ENCODE measurements around the gene NSG1. TPM values are rescaled to one million over a fixed set of nuclear protein-coding genes. Genes with fewer than 3 reads are reported as not detected.

The NSG1 gene
- total and polyA plus RNA-seq, 8 donors: 1.2 to 13.6 (median 4.1) TPM; not detected in 1

- no peak for DNase-seq
- TF ChIP-seq EP300 (IDR thresholded peaks at IDR 0.05) (no peak), POLR2A (IDR thresholded peaks at IDR 0.05) (no peak), POLR2AphosphoS5 (IDR thresholded peaks at IDR 0.05) (no peak), CTCF (IDR thresholded peaks at IDR 0.05) (no peak)
- H3K9me3 ChIP-seq: no peaks in the 10 kb centered on the region
- no peaks in the 10 kb centered on the region for H3K27me3 ChIP-seq
- peaks cover 0 to 9% (median 3%) of the 10 kb centered on the region in 4 donors for H3K4me1 ChIP-seq
- intact Hi-C loops (cut with DNase I; ENCODE audit: low total_unique reads): no loop called here
- no peak overlapping the region for H3K27ac ChIP-seq
- WGBS, 5 donors: 91 to 97% (median 95%) methylated on average over 8 of the region's 8 CpGs
- peaks cover 40 to 79% (median 77%) of the 10 kb centered on the region in 4 donors for H3K36me3 ChIP-seq
- no peak overlapping the region for H3K4me3 ChIP-seq
These were observed 70.1 kb downstream of the NSG1 start for GRCh38 chr4:4456816-4457578.

GRCh38 chr4:4457803-4458553 is 71.1 kb downstream of the NSG1 start:
- H3K36me3 ChIP-seq: peaks cover 32 to 70% (median 67%) of the 10 kb centered on the region in 4 donors
- intact Hi-C loops (cut with DNase I; ENCODE audit: low total_unique reads): no loop called here
- no peak overlapping the region for H3K4me3 ChIP-seq

GRCh38 chr4:4459181-4459580 is 72.3 kb downstream of the NSG1 start:
- H3K36me3 ChIP-seq: peaks cover 21 to 59% (median 58%) of the 10 kb centered on the region in 4 donors
- H3K4me1 ChIP-seq: peaks cover 0 to 13% (median 3%) of the 10 kb centered on the region in 4 donors
- no peak overlapping the region for H3K27ac ChIP-seq
- no peak overlapping the region for H3K4me3 ChIP-seq
- H3K27me3 ChIP-seq: no peaks in the 10 kb centered on the region
- H3K9me3 ChIP-seq: no peaks in the 10 kb centered on the region
- TF ChIP-seq POLR2A (IDR thresholded peaks at IDR 0.05) (no peak), CTCF (IDR thresholded peaks at IDR 0.05) (no peak), EP300 (IDR thresholded peaks at IDR 0.05) (no peak), POLR2AphosphoS5 (IDR thresholded peaks at IDR 0.05) (no peak)
- intact Hi-C loops (cut with DNase I; ENCODE audit: low total_unique reads): no loop called here
- WGBS, 5 donors: 94 to 98% (median 95%) methylated on average over 5 of the region's 5 CpGs
- no peak for DNase-seq

More at GRCh38 chr4:4457803-4458553, 71.1 kb downstream of the NSG1 start:
- Histone ChIP-seq H3K27me3 (no peaks in the 10 kb centered on the region), H3K9me3 (no peaks in the 10 kb centered on the region), H3K27ac (no peak overlapping the region), H3K4me1 (peaks cover 0 to 13% (median 3%) of the 10 kb centered on the region in 4 donors)
- TF ChIP-seq POLR2A (IDR thresholded peaks at IDR 0.05) (no peak), CTCF (IDR thresholded peaks at IDR 0.05) (no peak), POLR2AphosphoS5 (IDR thresholded peaks at IDR 0.05) (no peak), EP300 (IDR thresholded peaks at IDR 0.05) (no peak)
- no peak for DNase-seq
- WGBS, 5 donors: 65 to 89% (median 73%) methylated on average over 5 of the region's 5 CpGs

DNA sequence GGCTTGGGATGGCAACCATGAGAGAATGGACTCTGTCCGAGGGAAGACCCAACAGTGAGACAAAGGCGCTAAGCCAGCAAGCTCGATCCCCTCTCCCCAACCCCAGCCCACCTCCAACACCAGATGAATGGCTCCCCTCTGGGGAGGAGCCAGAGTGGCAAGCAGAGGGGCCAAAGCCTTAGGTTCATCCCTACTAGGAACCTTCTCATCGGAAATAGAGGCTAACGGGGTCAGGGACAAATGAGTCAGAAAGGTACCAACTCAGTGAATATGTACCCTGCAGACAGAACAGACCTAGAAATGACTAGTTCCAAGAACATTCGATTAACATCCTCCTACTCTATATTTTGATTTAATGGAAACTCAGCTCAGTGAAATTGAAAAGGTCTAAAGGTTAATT is 73.9 kb downstream of the NSG1 start:
- TF ChIP-seq EP300 (IDR thresholded peaks at IDR 0.05): no peak
- TF ChIP-seq POLR2AphosphoS5 (IDR thresholded peaks at IDR 0.05): no peak
- no peak for TF ChIP-seq POLR2A (IDR thresholded peaks at IDR 0.05)
- no peak for TF ChIP-seq CTCF (IDR thresholded peaks at IDR 0.05)
- H3K27ac ChIP-seq: no peak overlapping the region
- H3K4me1 ChIP-seq: peaks cover 0 to 13% (median 3%) of the 10 kb centered on the region in 4 donors
- no peaks in the 10 kb centered on the region for H3K27me3 ChIP-seq
- H3K36me3 ChIP-seq: peaks cover 20 to 59% (median 58%) of the 10 kb centered on the region in 4 donors
- H3K9me3 ChIP-seq: no peaks in the 10 kb centered on the region
- no peak overlapping the region for H3K4me3 ChIP-seq
- WGBS, 5 donors: 92 to 94% (median 92%) methylated on average over 6 of the region's 6 CpGs
- no peak for DNase-seq
- intact Hi-C loops (cut with DNase I; ENCODE audit: low total_unique reads): no loop called here
